NCI-H345 treated with DMSO at 0.1 percent for 48 hours (cell line): ENCODE data around the gene VPS16.

Experiments
- DNase-seq: peaks from one replicate; lab custom pipeline; 2025; ENCODE audit not compliant: unreplicated experiment; lab: John Stamatoyannopoulos, UW

Gene VPS16

GRCh38 chr20:2840138-2840966, at the start of gene VPS16, which contains the start of gene PCED1A:
TSS of gene VPS16 (plus strand) at chr20:2840745. CDS start at chr20:2840775, 30 bp downstream.
TSS of gene PCED1A (minus strand) at chr20:2840655. CDS start at chr20:2839912, 743 bp downstream.
- DNase-seq = peak; percentile 85

- DNase-seq = no peak
Observed at GRCh38 chr20:2793471-2793870, 47.1 kb upstream of the VPS16 start.

GRCh38 chr20:2794202-2794748, 46.3 kb upstream of the VPS16 start:
- DNase-seq = no peak

GRCh38 chr20:2794866-2795447, 45.6 kb upstream of the VPS16 start:
- DNase-seq = no peak

GRCh38 chr20:2795451-2795850, 45.1 kb upstream of the VPS16 start:
- no peak for DNase-seq

GRCh38 chr20:2796011-2796660, 44.4 kb upstream of the VPS16 start:
- no peak for DNase-seq

GRCh38 chr20:2797136-2797983, 43.2 kb upstream of the VPS16 start:
- no peak for DNase-seq

- DNase-seq = no peak
Observed at GRCh38 chr20:2798095-2798805, 42.3 kb upstream of the VPS16 start.

- DNase-seq = no peak
Observed at GRCh38 chr20:2798814-2799213, 41.7 kb upstream of the VPS16 start.

- DNase-seq = no peak
Observed at GRCh38 chr20:2799271-2799670, 41.3 kb upstream of the VPS16 start.

- no peak for DNase-seq
Observed at GRCh38 chr20:2799688-2800520, 40.6 kb upstream of the VPS16 start.

GRCh38 chr20:2800521-2801285, 39.8 kb upstream of the VPS16 start, which contains the start of gene CPXM1:
TSS of gene CPXM1 (minus strand) at chr20:2800627. CDS start at chr20:2800572, 55 bp downstream.
- peak; percentile 9 for DNase-seq

- no peak for DNase-seq
Observed at GRCh38 chr20:2801286-2801728, 39.2 kb upstream of the VPS16 start.

- no peak for DNase-seq
Observed at GRCh38 chr20:2804041-2804828, 36.3 kb upstream of the VPS16 start.

GRCh38 chr20:2804852-2805688, 35.5 kb upstream of the VPS16 start:
- DNase-seq = no peak

GRCh38 chr20:2805689-2806350, 34.7 kb upstream of the VPS16 start:
- DNase-seq = no peak
